ENCODE data around the gene ADAM19.
A peak's percentile ranks its signal among the peaks of the same experiment; 100 is the strongest.

Gene ADAM19

GRCh38 chr5:157578079-157578780 is 2.7 kb upstream of the ADAM19 start:
- Histone ChIP-seq H3K4me1 (ENCODE audit: control insufficient read depth in 2 of 2, insufficient read depth in 2 of 2, low read length in 2 of 2) (peaks cover 3 to 7% of the 10 kb centered on the region in 2 donors), H3K27me3 (ENCODE audit: control insufficient read depth in 2 of 2, insufficient read depth in 2 of 2, low read length in 2 of 2) (no peaks in the 10 kb centered on the region), H3K4me3 (ENCODE audit: low read length in 2 of 2) (no peak overlapping the region), H3K27ac (ENCODE audit: low read depth in 2 of 2, low read length in 2 of 2) (no peak overlapping the region), H3K9me3 (ENCODE audit: control insufficient read depth in 2 of 2, low read length in 2 of 2) (no peaks in the 10 kb centered on the region), H3K9ac (ENCODE audit: low read depth in 1 of 2, low read length in 2 of 2) (no peak overlapping the region), H3K36me3 (ENCODE audit: control insufficient read depth in 2 of 2, insufficient read depth in 2 of 2, low read length in 2 of 2) (no peaks in the 10 kb centered on the region)

- Histone ChIP-seq H3K4me3 (ENCODE audit: low read length in 2 of 2) (no peak overlapping the region), H3K27me3 (ENCODE audit: control insufficient read depth in 2 of 2, insufficient read depth in 2 of 2, low read length in 2 of 2) (no peaks in the 10 kb centered on the region), H3K9ac (ENCODE audit: low read depth in 1 of 2, low read length in 2 of 2) (no peak overlapping the region), H3K27ac (ENCODE audit: low read depth in 2 of 2, low read length in 2 of 2) (no peak overlapping the region), H3K4me1 (ENCODE audit: control insufficient read depth in 2 of 2, insufficient read depth in 2 of 2, low read length in 2 of 2) (peaks cover 4 to 10% of the 10 kb centered on the region in 2 donors), H3K36me3 (ENCODE audit: control insufficient read depth in 2 of 2, insufficient read depth in 2 of 2, low read length in 2 of 2) (no peaks in the 10 kb centered on the region), H3K9me3 (ENCODE audit: control insufficient read depth in 2 of 2, low read length in 2 of 2) (no peaks in the 10 kb centered on the region)
Measured at GRCh38 chr5:157576678-157577077, 1.1 kb upstream of the ADAM19 start.

- Histone ChIP-seq H3K9me3 (ENCODE audit: control insufficient read depth in 2 of 2, low read length in 2 of 2) (no peaks in the 10 kb centered on the region), H3K27me3 (ENCODE audit: control insufficient read depth in 2 of 2, insufficient read depth in 2 of 2, low read length in 2 of 2) (no peaks in the 10 kb centered on the region), H3K36me3 (ENCODE audit: control insufficient read depth in 2 of 2, insufficient read depth in 2 of 2, low read length in 2 of 2) (no peaks in the 10 kb centered on the region), H3K9ac (ENCODE audit: low read depth in 1 of 2, low read length in 2 of 2) (peak overlapping the region; percentile 76 to 86), H3K4me3 (ENCODE audit: low read length in 2 of 2) (peak overlapping the region; percentile 72 to 73), H3K4me1 (ENCODE audit: control insufficient read depth in 2 of 2, insufficient read depth in 2 of 2, low read length in 2 of 2) (peaks cover 13 to 14% of the 10 kb centered on the region in 2 donors), H3K27ac (ENCODE audit: low read depth in 2 of 2, low read length in 2 of 2) (peak overlapping the region; percentile 77 to 82)
Measured at GRCh38 chr5:157574456-157575380, 857 bp downstream of the ADAM19 start.

- Histone ChIP-seq H3K9ac (ENCODE audit: low read depth in 1 of 2, low read length in 2 of 2) (peak overlapping the region in 1 of 2 donors; percentile 9), H3K4me3 (ENCODE audit: low read length in 2 of 2) (peak overlapping the region; percentile 4 to 53), H3K27ac (ENCODE audit: low read depth in 2 of 2, low read length in 2 of 2) (peak overlapping the region; percentile 51 to 73), H3K27me3 (ENCODE audit: control insufficient read depth in 2 of 2, insufficient read depth in 2 of 2, low read length in 2 of 2) (no peaks in the 10 kb centered on the region), H3K9me3 (ENCODE audit: control insufficient read depth in 2 of 2, low read length in 2 of 2) (no peaks in the 10 kb centered on the region), H3K4me1 (ENCODE audit: control insufficient read depth in 2 of 2, insufficient read depth in 2 of 2, low read length in 2 of 2) (peaks cover 13 to 14% of the 10 kb centered on the region in 2 donors), H3K36me3 (ENCODE audit: control insufficient read depth in 2 of 2, insufficient read depth in 2 of 2, low read length in 2 of 2) (peaks cover 0 to 5% of the 10 kb centered on the region in 2 donors)
Measured at GRCh38 chr5:157571357-157571827, 4.2 kb downstream of the ADAM19 start.

- H3K27ac ChIP-seq (ENCODE audit: low read depth in 2 of 2, low read length in 2 of 2) = peak overlapping the region in 1 of 2 donors; percentile 73
- no peaks in the 10 kb centered on the region for H3K9me3 ChIP-seq (ENCODE audit: control insufficient read depth in 2 of 2, low read length in 2 of 2)
- no peaks in the 10 kb centered on the region for H3K27me3 ChIP-seq (ENCODE audit: control insufficient read depth in 2 of 2, insufficient read depth in 2 of 2, low read length in 2 of 2)
- peaks cover 0 to 5% of the 10 kb centered on the region in 2 donors for H3K36me3 ChIP-seq (ENCODE audit: control insufficient read depth in 2 of 2, insufficient read depth in 2 of 2, low read length in 2 of 2)
- H3K4me3 ChIP-seq (ENCODE audit: low read length in 2 of 2) = no peak overlapping the region
- peaks cover 11 to 14% of the 10 kb centered on the region in 2 donors for H3K4me1 ChIP-seq (ENCODE audit: control insufficient read depth in 2 of 2, insufficient read depth in 2 of 2, low read length in 2 of 2)
- no peak overlapping the region for H3K9ac ChIP-seq (ENCODE audit: low read depth in 1 of 2, low read length in 2 of 2)
Measured at GRCh38 chr5:157570531-157571200, 4.9 kb downstream of the ADAM19 start.

GRCh38 chr5:157568720-157569119 is 6.9 kb downstream of the ADAM19 start:
- Histone ChIP-seq H3K9ac (ENCODE audit: low read depth in 1 of 2, low read length in 2 of 2) (no peak overlapping the region), H3K4me3 (ENCODE audit: low read length in 2 of 2) (no peak overlapping the region), H3K27me3 (ENCODE audit: control insufficient read depth in 2 of 2, insufficient read depth in 2 of 2, low read length in 2 of 2) (no peaks in the 10 kb centered on the region), H3K36me3 (ENCODE audit: control insufficient read depth in 2 of 2, insufficient read depth in 2 of 2, low read length in 2 of 2) (peaks cover 0 to 5% of the 10 kb centered on the region in 2 donors), H3K4me1 (ENCODE audit: control insufficient read depth in 2 of 2, insufficient read depth in 2 of 2, low read length in 2 of 2) (peaks cover 8 to 14% of the 10 kb centered on the region in 2 donors), H3K27ac (ENCODE audit: low read depth in 2 of 2, low read length in 2 of 2) (no peak overlapping the region), H3K9me3 (ENCODE audit: control insufficient read depth in 2 of 2, low read length in 2 of 2) (no peaks in the 10 kb centered on the region)

GRCh38 chr5:157568222-157568621 is 7.4 kb downstream of the ADAM19 start:
- Histone ChIP-seq H3K27ac (ENCODE audit: low read depth in 2 of 2, low read length in 2 of 2) (no peak overlapping the region), H3K27me3 (ENCODE audit: control insufficient read depth in 2 of 2, insufficient read depth in 2 of 2, low read length in 2 of 2) (no peaks in the 10 kb centered on the region), H3K36me3 (ENCODE audit: control insufficient read depth in 2 of 2, insufficient read depth in 2 of 2, low read length in 2 of 2) (peaks cover 0 to 6% of the 10 kb centered on the region in 2 donors), H3K9ac (ENCODE audit: low read depth in 1 of 2, low read length in 2 of 2) (no peak overlapping the region), H3K4me1 (ENCODE audit: control insufficient read depth in 2 of 2, insufficient read depth in 2 of 2, low read length in 2 of 2) (peaks cover 10 to 15% of the 10 kb centered on the region in 2 donors), H3K4me3 (ENCODE audit: low read length in 2 of 2) (no peak overlapping the region), H3K9me3 (ENCODE audit: control insufficient read depth in 2 of 2, low read length in 2 of 2) (no peaks in the 10 kb centered on the region)

- peaks cover 0 to 7% of the 10 kb centered on the region in 2 donors for H3K36me3 ChIP-seq (ENCODE audit: control insufficient read depth in 2 of 2, insufficient read depth in 2 of 2, low read length in 2 of 2)
- no peak overlapping the region for H3K9ac ChIP-seq (ENCODE audit: low read depth in 1 of 2, low read length in 2 of 2)
- no peaks in the 10 kb centered on the region for H3K9me3 ChIP-seq (ENCODE audit: control insufficient read depth in 2 of 2, low read length in 2 of 2)
- H3K4me3 ChIP-seq (ENCODE audit: low read length in 2 of 2) = no peak overlapping the region
- no peak overlapping the region for H3K27ac ChIP-seq (ENCODE audit: low read depth in 2 of 2, low read length in 2 of 2)
- H3K27me3 ChIP-seq (ENCODE audit: control insufficient read depth in 2 of 2, insufficient read depth in 2 of 2, low read length in 2 of 2) = no peaks in the 10 kb centered on the region
- peaks cover 17 to 18% of the 10 kb centered on the region in 2 donors for H3K4me1 ChIP-seq (ENCODE audit: control insufficient read depth in 2 of 2, insufficient read depth in 2 of 2, low read length in 2 of 2)
Measured at GRCh38 chr5:157566902-157567489, 8.6 kb downstream of the ADAM19 start.

GRCh38 chr5:157563929-157564716 is 11.5 kb downstream of the ADAM19 start:
- Histone ChIP-seq H3K36me3 (ENCODE audit: control insufficient read depth in 2 of 2, insufficient read depth in 2 of 2, low read length in 2 of 2) (peaks cover 0 to 7% of the 10 kb centered on the region in 2 donors), H3K27me3 (ENCODE audit: control insufficient read depth in 2 of 2, insufficient read depth in 2 of 2, low read length in 2 of 2) (no peaks in the 10 kb centered on the region), H3K4me1 (ENCODE audit: control insufficient read depth in 2 of 2, insufficient read depth in 2 of 2, low read length in 2 of 2) (peaks cover 7 to 15% of the 10 kb centered on the region in 2 donors), H3K4me3 (ENCODE audit: low read length in 2 of 2) (no peak overlapping the region), H3K9me3 (ENCODE audit: control insufficient read depth in 2 of 2, low read length in 2 of 2) (no peaks in the 10 kb centered on the region), H3K27ac (ENCODE audit: low read depth in 2 of 2, low read length in 2 of 2) (peak overlapping the region; percentile 57 to 59), H3K9ac (ENCODE audit: low read depth in 1 of 2, low read length in 2 of 2) (no peak overlapping the region)
